Lower leg skin (tissue), 3 donors: ENCODE measurements around the gene CLEC3A.

ENCODE experiments used
- POLR2A ChIP-seq, 2 donors: fragments of 450-650 bp; IDR thresholded peaks; one replicate each; pipeline ENCODE4 v1.6.1; 2016 to 2017; ENCODE audit warnings: antibody characterized with exemption in 2 of 2, mild to moderate bottlenecking in 1 of 2, moderate library complexity in 1 of 2
- TF ChIP-seq, protein P1 (sequence below), 3 donors: fragments of 450-650 bp; IDR thresholded peaks; one replicate each; pipeline ENCODE4 v1.5.1; 2016; ENCODE audit warnings: antibody characterized with exemption in 3 of 3, mild to moderate bottlenecking in 3 of 3, moderate library complexity in 2 of 3

DNA sequence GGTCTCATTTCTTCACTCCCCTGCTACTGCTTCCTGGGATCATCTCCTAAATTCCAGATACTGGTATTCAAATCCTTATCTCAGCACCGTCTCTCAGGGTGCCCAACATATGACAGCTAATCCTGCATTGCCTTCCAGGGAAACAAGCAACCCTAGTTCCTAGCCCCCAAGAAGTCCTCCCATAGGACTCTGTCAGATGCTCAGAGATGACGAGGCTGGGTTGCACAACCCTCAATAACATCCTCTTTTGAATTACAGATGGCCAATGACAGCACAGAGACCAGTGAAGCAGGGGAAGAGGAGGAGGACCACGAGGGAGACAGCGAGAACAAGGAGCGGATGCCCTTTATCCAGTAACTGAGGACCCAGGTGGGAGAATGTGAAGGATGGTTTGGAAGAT, 45.0 kb upstream of the CLEC3A start:
- no peak for TF ChIP-seq POLR2A (IDR thresholded peaks at IDR 0.05)
- TF ChIP-seq, protein P1, sequence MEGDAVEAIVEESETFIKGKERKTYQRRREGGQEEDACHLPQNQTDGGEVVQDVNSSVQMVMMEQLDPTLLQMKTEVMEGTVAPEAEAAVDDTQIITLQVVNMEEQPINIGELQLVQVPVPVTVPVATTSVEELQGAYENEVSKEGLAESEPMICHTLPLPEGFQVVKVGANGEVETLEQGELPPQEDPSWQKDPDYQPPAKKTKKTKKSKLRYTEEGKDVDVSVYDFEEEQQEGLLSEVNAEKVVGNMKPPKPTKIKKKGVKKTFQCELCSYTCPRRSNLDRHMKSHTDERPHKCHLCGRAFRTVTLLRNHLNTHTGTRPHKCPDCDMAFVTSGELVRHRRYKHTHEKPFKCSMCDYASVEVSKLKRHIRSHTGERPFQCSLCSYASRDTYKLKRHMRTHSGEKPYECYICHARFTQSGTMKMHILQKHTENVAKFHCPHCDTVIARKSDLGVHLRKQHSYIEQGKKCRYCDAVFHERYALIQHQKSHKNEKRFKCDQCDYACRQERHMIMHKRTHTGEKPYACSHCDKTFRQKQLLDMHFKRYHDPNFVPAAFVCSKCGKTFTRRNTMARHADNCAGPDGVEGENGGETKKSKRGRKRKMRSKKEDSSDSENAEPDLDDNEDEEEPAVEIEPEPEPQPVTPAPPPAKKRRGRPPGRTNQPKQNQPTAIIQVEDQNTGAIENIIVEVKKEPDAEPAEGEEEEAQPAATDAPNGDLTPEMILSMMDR (IDR thresholded peaks at IDR 0.05), result no peak
